ENCODE data around the gene PTPN14.

PTPN14 gene

DNA sequence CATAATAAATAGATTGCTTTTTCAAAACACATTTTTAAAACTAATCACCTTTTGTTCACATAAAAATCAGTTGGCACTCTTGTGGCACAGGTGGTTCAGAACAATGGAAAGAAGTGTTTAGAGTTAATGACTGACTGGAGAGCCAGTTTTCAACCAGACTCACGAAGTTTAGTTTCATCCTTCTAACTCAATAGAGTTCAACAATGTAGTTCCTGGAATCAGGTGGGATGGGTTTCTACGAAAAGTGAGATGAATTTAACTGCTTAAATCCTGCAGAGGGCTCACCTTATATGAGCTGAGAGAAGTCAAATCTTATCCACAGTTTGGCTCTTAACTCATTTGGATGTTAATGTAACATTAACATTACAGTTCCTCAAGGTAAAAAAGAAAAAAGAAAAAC, 153.9 kb downstream of the PTPN14 start:
- DNase-seq (ENCODE audit: low read depth): no peak

DNA sequence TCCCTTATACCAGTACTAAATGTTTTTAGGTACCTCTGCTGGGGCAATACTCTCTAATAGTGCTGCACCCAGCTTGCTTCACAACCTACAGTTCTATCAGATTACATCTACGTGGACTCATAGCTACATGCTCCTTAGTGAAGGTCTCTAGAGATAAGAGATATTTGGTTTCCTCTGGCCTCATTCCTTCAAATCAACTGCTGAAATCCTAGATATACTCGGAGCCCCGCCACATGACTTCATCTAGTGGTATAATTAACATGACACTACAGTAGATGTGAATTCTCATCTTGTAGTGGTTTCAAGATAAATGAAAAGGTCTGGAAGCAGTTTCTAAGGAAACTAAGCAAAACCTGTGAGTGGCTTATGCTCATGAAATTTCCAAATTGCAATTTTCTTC, 155.1 kb downstream of the PTPN14 start:
- no peak for DNase-seq (ENCODE audit: low read depth)

DNA sequence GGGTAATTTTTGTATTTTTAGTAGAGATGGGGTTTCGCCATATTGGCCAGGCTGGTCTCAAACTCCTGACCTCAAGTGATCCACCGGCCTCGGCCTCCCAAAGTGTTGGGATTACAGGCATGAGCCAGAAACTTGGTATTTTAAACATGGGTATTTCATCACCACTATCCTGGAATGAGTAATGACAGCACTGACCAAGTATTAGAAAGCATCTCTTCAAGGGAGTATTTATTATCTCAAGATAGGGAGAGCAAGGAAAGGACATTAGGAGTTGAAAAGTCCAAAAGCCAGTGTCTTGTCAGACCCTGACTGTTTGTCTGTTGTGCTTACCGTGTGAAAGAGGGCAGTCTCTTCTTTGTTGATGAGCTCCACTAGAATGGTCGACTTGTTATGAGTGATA, 156.8 kb downstream of the PTPN14 start:
- DNase-seq (ENCODE audit: low read depth): peak; percentile 91

- DNase-seq (ENCODE audit: low read depth): no peak
These were observed 158.3 kb downstream of the PTPN14 start for GRCh38 chr1:214393086-214393485.

GRCh38 chr1:214391873-214392645, 159.3 kb downstream of the PTPN14 start:
- DNase-seq (ENCODE audit: low read depth): no peak

- no peak for DNase-seq (ENCODE audit: low read depth)
These were observed 161.7 kb downstream of the PTPN14 start for GRCh38 chr1:214389734-214390133.

GRCh38 chr1:214386747-214387146, 164.7 kb downstream of the PTPN14 start:
- peak; percentile 82 for DNase-seq (ENCODE audit: low read depth)

GRCh38 chr1:214386333-214386732, 165.1 kb downstream of the PTPN14 start:
- no peak for DNase-seq (ENCODE audit: low read depth)

GRCh38 chr1:214385428-214385827, 166.0 kb downstream of the PTPN14 start:
- DNase-seq (ENCODE audit: low read depth): no peak

- DNase-seq (ENCODE audit: low read depth): no peak
These were observed 166.9 kb downstream of the PTPN14 start for GRCh38 chr1:214384373-214385079.

DNA sequence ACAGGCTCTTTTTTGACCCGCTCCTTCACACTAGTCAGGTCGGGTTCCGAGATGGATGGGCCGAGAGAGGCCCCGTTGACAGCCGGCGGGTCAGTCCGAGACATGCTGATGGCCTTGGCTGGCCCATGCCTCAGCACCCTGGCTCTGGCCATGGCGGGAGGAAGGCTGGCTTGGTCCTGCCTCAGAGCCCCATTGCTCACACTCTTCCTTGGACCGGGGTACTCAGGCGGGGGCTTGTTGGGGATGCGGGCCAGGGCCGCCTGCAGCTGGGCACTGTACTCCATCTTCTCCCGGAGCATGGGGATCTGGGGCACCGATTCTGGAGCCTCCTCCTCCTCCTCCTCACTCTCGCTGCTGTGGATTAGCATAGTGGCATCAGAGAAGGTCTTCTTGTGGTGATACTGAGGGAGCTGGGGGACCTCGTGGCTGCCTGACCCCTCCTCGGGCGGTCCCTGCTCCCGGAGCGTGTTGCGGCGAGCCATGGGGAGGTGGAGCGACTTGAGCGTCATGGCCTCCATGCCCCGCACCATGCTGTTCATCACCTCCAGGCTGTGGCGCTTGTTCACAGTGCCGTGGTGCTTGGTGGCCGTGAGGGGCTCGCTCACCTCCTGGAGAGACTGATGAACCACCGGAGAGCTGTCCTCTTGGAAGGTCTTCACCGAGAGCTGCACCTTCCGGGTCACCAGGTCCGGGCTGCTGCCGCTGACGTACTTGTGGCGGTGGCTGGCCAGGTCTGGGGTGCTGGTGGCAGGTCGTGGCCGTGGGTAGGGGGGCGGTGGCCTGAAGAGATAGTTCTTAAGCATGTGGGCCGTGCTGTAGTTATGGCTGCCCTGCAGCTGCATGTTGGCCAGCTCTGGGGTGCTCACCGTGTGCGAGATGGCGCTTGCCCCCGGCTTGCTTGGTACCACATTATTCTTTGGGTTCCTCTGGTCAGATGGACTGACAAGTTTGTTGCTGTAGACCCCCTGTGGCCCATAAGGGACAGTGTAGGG, 167.7 kb downstream of the PTPN14 start:
- no peak for DNase-seq (ENCODE audit: low read depth)

DNA sequence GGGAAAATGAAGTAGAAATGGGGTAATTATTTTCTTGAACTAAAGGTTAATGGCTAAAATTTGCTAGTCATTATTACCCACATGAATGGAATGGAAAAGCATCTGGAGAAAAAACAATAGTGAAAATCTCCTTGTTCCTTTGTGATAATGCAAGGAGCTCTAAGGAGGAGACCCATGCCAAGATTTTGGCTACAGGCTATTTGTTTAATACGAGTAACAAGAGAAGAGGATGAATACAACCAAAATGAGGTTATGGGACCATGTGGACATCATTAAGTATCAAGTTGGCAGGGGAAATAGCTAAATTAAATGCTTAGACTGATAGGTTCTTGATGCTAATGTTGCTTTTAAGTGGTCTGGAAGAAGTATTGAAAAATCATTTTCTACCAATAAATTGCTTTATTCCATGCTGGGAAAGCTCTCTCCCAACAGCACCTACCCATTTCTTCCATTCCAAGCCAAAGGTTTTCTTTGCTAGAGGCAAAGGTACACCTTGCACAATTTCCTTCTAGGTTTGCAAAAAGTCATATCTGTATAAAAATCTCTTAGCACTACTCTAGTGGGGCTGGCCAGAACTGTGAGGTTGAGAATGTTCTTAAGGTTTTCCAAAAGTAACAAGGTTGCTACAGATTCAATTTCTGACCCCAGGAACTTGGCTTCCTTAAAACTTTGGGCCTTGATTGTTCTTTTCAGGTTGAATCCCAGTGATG, 170.3 kb downstream of the PTPN14 start:
- no peak for DNase-seq (ENCODE audit: low read depth)

- no peak for DNase-seq (ENCODE audit: low read depth)
These were observed 171.0 kb downstream of the PTPN14 start for GRCh38 chr1:214380396-214380795.

- no peak for DNase-seq (ENCODE audit: low read depth)
These were observed 172.0 kb downstream of the PTPN14 start for GRCh38 chr1:214379236-214379970.

DNA sequence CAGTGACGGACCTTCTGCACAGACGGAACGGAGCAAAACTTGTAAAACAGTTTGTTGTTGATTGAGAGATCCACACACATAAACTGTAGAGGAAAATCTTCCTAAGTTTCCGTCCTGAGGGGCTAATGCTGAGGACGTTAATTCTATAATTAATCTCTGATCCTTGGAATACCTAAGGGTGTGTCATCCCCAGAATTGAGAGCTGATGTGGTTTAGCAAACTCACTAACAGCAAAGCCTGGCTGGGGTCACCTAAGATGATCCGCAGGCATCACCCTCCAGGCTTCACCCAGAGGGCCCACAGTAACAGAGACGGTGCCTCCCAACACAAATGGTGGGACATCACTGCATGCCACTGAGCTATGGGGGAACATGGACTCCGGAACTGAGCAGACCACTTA, 172.9 kb downstream of the PTPN14 start:
- peak; percentile 58 for DNase-seq (ENCODE audit: low read depth)

GRCh38 chr1:214377886-214378285, 173.5 kb downstream of the PTPN14 start:
- DNase-seq (ENCODE audit: low read depth): peak; percentile 74

DNA sequence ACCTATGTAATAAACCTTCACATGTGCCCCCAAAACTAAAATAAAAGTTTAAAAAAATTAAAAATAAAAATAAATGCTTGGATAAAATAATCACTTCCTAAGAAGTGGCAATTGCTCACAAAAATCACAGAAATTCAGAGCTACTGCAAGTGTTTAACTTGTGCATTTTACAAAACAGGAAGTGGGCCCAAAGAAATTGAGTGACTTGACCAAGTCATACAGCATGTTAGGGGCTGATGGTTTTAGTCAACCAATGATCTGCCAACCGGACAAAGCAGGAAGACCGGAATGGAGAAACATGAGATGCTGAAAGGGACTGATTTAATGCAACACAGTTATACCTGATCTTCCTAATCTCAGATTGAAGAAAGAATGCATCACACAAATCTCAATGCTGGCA, 173.9 kb downstream of the PTPN14 start:
- DNase-seq (ENCODE audit: low read depth): no peak

- DNase-seq (ENCODE audit: low read depth): no peak
These were observed 179.3 kb downstream of the PTPN14 start for GRCh38 chr1:214372092-214372491.

GRCh38 chr1:214370615-214371014, 180.8 kb downstream of the PTPN14 start:
- DNase-seq (ENCODE audit: low read depth): no peak

- DNase-seq (ENCODE audit: low read depth): no peak
These were observed 182.0 kb downstream of the PTPN14 start for GRCh38 chr1:214369364-214369763.

GRCh38 chr1:214367841-214368240, 183.6 kb downstream of the PTPN14 start:
- DNase-seq (ENCODE audit: low read depth): no peak

All from ELR (cell line).